ENCODE measurements around the gene PRR35.

Gene PRR35

DNA sequence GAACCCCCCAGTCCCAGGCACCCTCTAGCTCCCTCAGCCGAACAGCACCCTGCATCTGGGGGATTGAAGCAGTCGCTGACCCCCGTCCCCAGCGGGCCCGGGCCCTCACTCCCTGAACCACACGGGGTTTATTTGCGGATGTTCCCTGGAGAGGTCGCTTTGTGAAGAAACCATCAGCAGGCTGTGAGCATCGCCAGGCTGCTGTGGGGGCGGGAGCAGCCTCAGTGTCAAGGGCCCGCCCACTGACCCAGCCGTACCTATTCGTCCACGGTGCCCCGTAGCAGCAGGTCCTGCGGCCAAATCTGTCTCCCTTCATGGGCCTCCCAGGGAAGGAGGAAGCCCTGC lies 23.2 kb downstream of the PRR35 start:
- peaks cover 18% of the 10 kb centered on the region for H3K4me1 ChIP-seq

DNA sequence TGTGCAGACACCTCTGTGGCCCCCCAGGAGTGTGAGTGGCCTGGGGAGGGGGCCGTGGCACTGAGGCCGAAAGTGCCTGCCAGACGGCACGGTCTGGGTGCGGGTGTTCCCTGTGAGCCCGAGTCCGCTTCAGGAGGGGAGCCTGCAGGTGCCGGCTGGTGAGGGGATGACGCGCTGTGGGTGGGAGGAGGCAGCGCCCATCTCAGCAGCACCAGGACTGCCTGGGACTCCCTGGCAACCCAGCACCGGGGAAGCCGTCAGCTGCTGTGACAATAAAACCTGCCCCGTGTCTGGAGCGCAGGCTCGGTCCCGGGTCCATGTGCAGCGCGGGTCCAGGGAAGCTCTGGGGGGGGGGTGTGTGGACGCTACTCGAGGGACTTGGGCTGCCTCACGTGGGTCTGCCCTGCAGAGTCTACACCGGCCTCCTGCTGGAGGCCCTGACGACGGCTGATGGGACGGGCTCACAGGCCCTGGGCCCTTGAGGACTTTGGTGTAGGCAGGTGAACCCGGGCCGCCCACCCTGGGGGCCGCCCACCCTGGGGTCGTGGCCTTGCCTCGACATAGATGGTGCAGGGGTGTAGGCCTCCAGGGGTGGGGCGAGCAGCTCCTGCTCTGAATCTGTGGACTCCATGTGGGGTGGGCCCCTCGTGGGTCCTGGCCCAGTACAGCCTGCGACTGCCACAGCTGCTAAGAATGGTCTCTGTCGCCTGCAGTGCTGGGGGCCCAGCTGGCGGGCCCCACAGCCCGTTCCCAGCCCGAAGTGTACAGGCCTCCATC lies 23.8 kb downstream of the PRR35 start:
- H3K9ac ChIP-seq, result no peak overlapping the region
- H3K9me3 ChIP-seq (ENCODE audit: control insufficient read depth, low read length), result no peaks in the 10 kb centered on the region
- no peaks in the 10 kb centered on the region for H3K79me2 ChIP-seq
- no peak overlapping the region for H2AFZ ChIP-seq
- H3K27ac ChIP-seq, result no peak overlapping the region
- H3K4me3 ChIP-seq (ENCODE audit: low read depth, low read length), result no peak overlapping the region
- H3K4me2 ChIP-seq (ENCODE audit: low read length), result no peak overlapping the region
- TF ChIP-seq, protein P1, sequence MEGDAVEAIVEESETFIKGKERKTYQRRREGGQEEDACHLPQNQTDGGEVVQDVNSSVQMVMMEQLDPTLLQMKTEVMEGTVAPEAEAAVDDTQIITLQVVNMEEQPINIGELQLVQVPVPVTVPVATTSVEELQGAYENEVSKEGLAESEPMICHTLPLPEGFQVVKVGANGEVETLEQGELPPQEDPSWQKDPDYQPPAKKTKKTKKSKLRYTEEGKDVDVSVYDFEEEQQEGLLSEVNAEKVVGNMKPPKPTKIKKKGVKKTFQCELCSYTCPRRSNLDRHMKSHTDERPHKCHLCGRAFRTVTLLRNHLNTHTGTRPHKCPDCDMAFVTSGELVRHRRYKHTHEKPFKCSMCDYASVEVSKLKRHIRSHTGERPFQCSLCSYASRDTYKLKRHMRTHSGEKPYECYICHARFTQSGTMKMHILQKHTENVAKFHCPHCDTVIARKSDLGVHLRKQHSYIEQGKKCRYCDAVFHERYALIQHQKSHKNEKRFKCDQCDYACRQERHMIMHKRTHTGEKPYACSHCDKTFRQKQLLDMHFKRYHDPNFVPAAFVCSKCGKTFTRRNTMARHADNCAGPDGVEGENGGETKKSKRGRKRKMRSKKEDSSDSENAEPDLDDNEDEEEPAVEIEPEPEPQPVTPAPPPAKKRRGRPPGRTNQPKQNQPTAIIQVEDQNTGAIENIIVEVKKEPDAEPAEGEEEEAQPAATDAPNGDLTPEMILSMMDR (IDR thresholded peaks at IDR 0.05), result no peak
- peaks cover 18% of the 10 kb centered on the region for H3K4me1 ChIP-seq
- H3K36me3 ChIP-seq (ENCODE audit: control insufficient read depth, insufficient read depth, low read length), result no peaks in the 10 kb centered on the region
- no peaks in the 10 kb centered on the region for H3K27me3 ChIP-seq (ENCODE audit: control insufficient read depth, insufficient read depth, low read length)

More for the DNA sequence above, 23.2 kb downstream of the PRR35 start:
- Histone ChIP-seq H3K27me3 (ENCODE audit: control insufficient read depth, insufficient read depth, low read length) (no peaks in the 10 kb centered on the region), H3K9me3 (ENCODE audit: control insufficient read depth, low read length) (no peaks in the 10 kb centered on the region), H3K9ac (no peak overlapping the region), H3K27ac (no peak overlapping the region), H3K4me3 (ENCODE audit: low read depth, low read length) (no peak overlapping the region), H3K79me2 (no peaks in the 10 kb centered on the region), H2AFZ (no peak overlapping the region), H3K36me3 (ENCODE audit: control insufficient read depth, insufficient read depth, low read length) (no peaks in the 10 kb centered on the region), H3K4me2 (ENCODE audit: low read length) (no peak overlapping the region)
- TF ChIP-seq, protein P1 (IDR thresholded peaks at IDR 0.05), result no peak

DNA sequence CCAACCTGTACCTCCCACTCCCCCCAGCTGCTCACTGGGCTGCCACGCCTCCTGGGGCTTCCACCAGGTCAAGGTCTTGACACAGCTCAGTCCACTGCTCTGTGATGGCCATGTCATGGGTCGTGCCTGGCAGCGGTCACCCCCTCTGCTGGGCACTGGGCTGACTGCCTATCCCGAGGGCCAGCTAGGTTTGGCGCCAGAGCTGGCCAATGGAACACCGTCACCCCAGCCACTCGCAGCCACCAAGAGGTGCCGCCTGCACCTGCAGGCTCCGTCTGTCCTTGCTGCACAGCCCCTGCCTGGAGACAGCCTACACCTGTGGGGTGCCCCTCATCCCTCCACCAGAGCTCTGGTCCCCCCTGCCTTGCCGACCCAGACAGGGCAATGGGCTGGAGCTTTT lies 25.2 kb downstream of the PRR35 start:
- Histone ChIP-seq H3K79me2 (peaks cover 2% of the 10 kb centered on the region), H3K4me2 (ENCODE audit: low read length) (no peak overlapping the region), H3K27ac (no peak overlapping the region), H3K4me1 (peaks cover 18% of the 10 kb centered on the region), H3K27me3 (ENCODE audit: control insufficient read depth, insufficient read depth, low read length) (no peaks in the 10 kb centered on the region), H3K9ac (no peak overlapping the region), H3K9me3 (ENCODE audit: control insufficient read depth, low read length) (no peaks in the 10 kb centered on the region), H3K36me3 (ENCODE audit: control insufficient read depth, insufficient read depth, low read length) (no peaks in the 10 kb centered on the region), H2AFZ (no peak overlapping the region), H3K4me3 (ENCODE audit: low read depth, low read length) (no peak overlapping the region)
- TF ChIP-seq, protein P1 (IDR thresholded peaks at IDR 0.05), result peak; percentile 47

DNA sequence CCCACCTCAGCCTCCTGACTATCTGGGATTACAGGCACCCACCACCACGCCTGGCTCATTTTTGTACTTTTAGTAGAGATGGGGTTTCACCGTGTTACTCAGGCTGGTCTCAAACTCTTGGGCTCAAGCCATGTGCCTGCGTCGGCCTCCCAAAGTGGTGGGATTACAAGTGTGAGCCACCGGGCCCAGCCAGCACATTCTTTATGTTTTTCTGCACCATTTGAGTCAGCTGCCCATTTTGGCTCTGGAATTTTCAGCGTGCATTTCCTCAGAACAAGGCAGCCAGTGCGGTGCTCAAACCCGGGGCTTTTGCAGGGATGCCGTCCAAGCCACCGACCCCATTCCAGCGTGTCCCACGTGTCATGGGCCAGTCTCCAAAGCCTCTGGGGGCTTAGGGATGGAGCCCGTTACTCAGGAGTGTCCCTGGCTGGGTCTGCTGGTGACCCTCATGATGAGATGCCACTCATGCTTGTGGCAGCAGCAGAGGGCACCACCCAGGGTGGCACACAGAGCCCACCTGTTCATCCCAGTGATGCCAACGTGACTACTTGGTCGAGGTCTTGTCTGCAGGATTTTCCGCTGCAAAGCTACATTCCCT lies 26.0 kb downstream of the PRR35 start:
- Histone ChIP-seq H3K36me3 (ENCODE audit: control insufficient read depth, insufficient read depth, low read length) (no peaks in the 10 kb centered on the region), H3K79me2 (peaks cover 4% of the 10 kb centered on the region), H3K27me3 (ENCODE audit: control insufficient read depth, insufficient read depth, low read length) (no peaks in the 10 kb centered on the region), H2AFZ (no peak overlapping the region), H3K4me3 (ENCODE audit: low read depth, low read length) (no peak overlapping the region), H3K9ac (no peak overlapping the region), H3K27ac (no peak overlapping the region), H3K4me1 (peaks cover 22% of the 10 kb centered on the region), H3K9me3 (ENCODE audit: control insufficient read depth, low read length) (no peaks in the 10 kb centered on the region), H3K4me2 (ENCODE audit: low read length) (no peak overlapping the region)
- TF ChIP-seq, protein P1 (IDR thresholded peaks at IDR 0.05), result no peak
